Heart left ventricle (tissue), 16 donors: ENCODE measurements around the gene TMED8. TPM values are rescaled to one million over a fixed set of nuclear protein-coding genes. Genes with fewer than 3 reads are reported as not detected.
A peak's percentile ranks its signal among the peaks of the same experiment; 100 is the strongest.

Experiments used
- ATAC-seq, 4 donors: fragments of 200-7000 bp; cut with Tn5 transposase; one replicate each; pipeline ENCODE4 v1.9.1; 2020 to 2022; ENCODE audit warnings: moderate library complexity in 4 of 4, mild to moderate bottlenecking in 3 of 4, moderate number of reproducible peaks in 1 of 4
- DNase-seq, 5 donors: peaks; one replicate each; pipeline ENCODE4 v3.0.0-alpha.2; 2020
- H3K27ac ChIP-seq, 12 donors: fragments of 200-600 bp; sonication (generic) in 4 of 12; one replicate each; pipeline versions ENCODE4 v1.5.0 to v1.8.0; 2016 to 2022; ENCODE audit warnings: mild to moderate bottlenecking in 2 of 12
- H3K27me3 ChIP-seq, 9 donors: fragments of 200-600 bp; sonication (generic) in 2 of 9; one replicate each; pipeline versions ENCODE4 v1.5.1 to v1.8.0; 2016 to 2022; ENCODE audit warnings: mild to moderate bottlenecking in 3 of 9
- H3K36me3 ChIP-seq, 9 donors: fragments of 200-600 bp; sonication (generic) in 2 of 9; one replicate each; pipeline versions ENCODE4 v1.5.0 to v1.8.0; 2018 to 2022; ENCODE audit warnings: mild to moderate bottlenecking in 2 of 9
- H3K4me1 ChIP-seq, 12 donors: fragments of 200-600 bp; sonication (generic) in 4 of 12; one replicate each; pipeline versions ENCODE4 v1.5.0 to v1.8.0; 2016 to 2022; ENCODE audit warnings: mild to moderate bottlenecking in 3 of 12
- H3K4me3 ChIP-seq, 12 donors: fragments of 200-600 bp; sonication (generic) in 4 of 12; one replicate each; pipeline versions ENCODE4 v1.5.0 to v1.8.0; 2017 to 2022; ENCODE audit warnings: mild to moderate bottlenecking in 9 of 12, moderate library complexity in 4 of 12
- H3K9me3 ChIP-seq, 12 donors: fragments of 200-600 bp; sonication (generic) in 4 of 12; one replicate each; pipeline versions ENCODE4 v1.5.0 to v1.8.0; 2016 to 2022; ENCODE audit warnings: mild to moderate bottlenecking in 1 of 12
- POLR2A ChIP-seq, 2 donors: fragments of 450-650 bp; IDR thresholded peaks; one replicate each; pipeline ENCODE4 v1.6.1; 2017; ENCODE audit warnings: antibody characterized with exemption in 2 of 2, mild to moderate bottlenecking in 2 of 2, moderate library complexity in 2 of 2
- WGBS, 4 donors: extraction: QIAGEN DNeasy Blood & Tissue Kit in 2 of 4; methylation state at CpG; one replicate each; pipeline versions ENCODE4 v1.1.5 to v1.1.7; 2013 to 2018; 5-methylcytosine and 5-hydroxymethylcytosine counted together
- intact Hi-C, 10 donors: fragments of 100-400 bp; cut with DNase I; formaldehyde crosslinking; loops; one replicate each; pipeline versions ENCODE4 v1.11.1 to v1.14.2; 2022
- long read RNA-seq, 3 donors: library from polyadenylated mRNA; unstranded; transcript quantifications; one replicate each; pipeline ENCODE4 v2.0.0, GENCODE V29; 2020 to 2021
- polyA plus RNA-seq, 2 donors: library from polyadenylated mRNA; stranded (reverse); fragments of 200-250 nt; gene quantifications; one replicate each; pipeline ENCODE4 v1.2.3, GENCODE V29; 2013
- total RNA-seq, 9 donors: library from RNA; depleted of rRNA in 2 of 9; stranded (reverse); fragments of >200 nt in 2 of 9; fragmentation: NEBNext Ultra II Directional in 3 of 9; extraction: Animal tissue kit (Norgen Biotek cat#: 25700) in 3 of 9; gene quantifications; one replicate each; pipeline versions ENCODE4 v1.1.0 to v1.2.4, GENCODE V29; 2016 to 2023
- TF ChIP-seq, protein P1 (sequence below), 12 donors: fragments of 200-600 bp; sonication (generic) in 4 of 12; IDR thresholded peaks; one replicate each; pipeline versions ENCODE4 v1.5.0 to v1.8.0; 2018 to 2022; ENCODE audit warnings: antibody characterized with exemption in 12 of 12, mild to moderate bottlenecking in 5 of 12
- donor health status: ischemic (EF 13 %, LVEDD 7.1; RV severe dilation, severe dysfunction).
- donor health status: healthy with polysubstance abuse.
- donor health status: DM: no; HTN: yes; CAD: no.
- donor health status: DM: no; HTN: no; CAD: no.
- donor health status: ischemic (EF 25% LVEDD 6.9; RV normal size, moderate dysfunction).
- donor health status: ischemic (EF 25% LVEDD 5.7; RV mildly dilated, moderate dysfunction).
- donor health status: healthy.
- donor health status: DM: yes; HTN: yes; CAD: no.
- donor health status: ischemic (EF 35%, LVEDD 5.7; RV mildly dilated, moderate dysfunction).
- donor health status: nonischemic (EF 11% LVEDD 7.7; RV severe dilation, severe dysfunction).
- donor health status: DM: yes; HTN: yes; CAD: no.
- donor health status: PGD.
- donor health status: ischemic (EF 29% LVEDD 5.4; RV normal size, mild dysfunction).
- donor health status: nonischemic (EF 23%, LVEDD 6.1; RV moderate dilation, normal function).

TMED8 gene, protein sequence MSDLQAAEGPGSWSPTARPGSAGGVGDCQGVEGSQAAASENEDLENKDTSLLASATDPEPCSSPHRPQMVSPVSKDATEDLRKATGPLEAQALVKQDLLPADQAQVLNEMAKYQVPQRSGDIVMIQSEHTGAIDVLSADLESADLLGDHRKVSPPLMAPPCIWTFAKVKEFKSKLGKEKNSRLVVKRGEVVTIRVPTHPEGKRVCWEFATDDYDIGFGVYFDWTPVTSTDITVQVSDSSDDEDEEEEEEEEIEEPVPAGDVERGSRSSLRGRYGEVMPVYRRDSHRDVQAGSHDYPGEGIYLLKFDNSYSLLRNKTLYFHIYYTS
- 1 to 10 TPM; 5.2 to 9.5 (median 7.8) TPM for total RNA-seq
- polyA plus RNA-seq: 1 to 10 TPM; 1.5 to 5.0 TPM
- long read RNA-seq, donor 1, partial matches to known transcripts: 0 of 3 reads
- long read RNA-seq, donor 1, other reads (novel, unspliced or antisense): 3 of 3 reads
- long read RNA-seq, donor 2, full-length matches to known transcripts: 1 of 8 reads
- long read RNA-seq, donor 2, partial matches to known transcripts: 0 of 8 reads
- long read RNA-seq, donor 2, other reads (novel, unspliced or antisense): 7 of 8 reads
- long read RNA-seq, donor 3, full-length matches to known transcripts: 1 of 5 reads
- long read RNA-seq, donor 3, partial matches to known transcripts: 0 of 5 reads
- long read RNA-seq, donor 3, other reads (novel, unspliced or antisense): 4 of 5 reads

DNA sequence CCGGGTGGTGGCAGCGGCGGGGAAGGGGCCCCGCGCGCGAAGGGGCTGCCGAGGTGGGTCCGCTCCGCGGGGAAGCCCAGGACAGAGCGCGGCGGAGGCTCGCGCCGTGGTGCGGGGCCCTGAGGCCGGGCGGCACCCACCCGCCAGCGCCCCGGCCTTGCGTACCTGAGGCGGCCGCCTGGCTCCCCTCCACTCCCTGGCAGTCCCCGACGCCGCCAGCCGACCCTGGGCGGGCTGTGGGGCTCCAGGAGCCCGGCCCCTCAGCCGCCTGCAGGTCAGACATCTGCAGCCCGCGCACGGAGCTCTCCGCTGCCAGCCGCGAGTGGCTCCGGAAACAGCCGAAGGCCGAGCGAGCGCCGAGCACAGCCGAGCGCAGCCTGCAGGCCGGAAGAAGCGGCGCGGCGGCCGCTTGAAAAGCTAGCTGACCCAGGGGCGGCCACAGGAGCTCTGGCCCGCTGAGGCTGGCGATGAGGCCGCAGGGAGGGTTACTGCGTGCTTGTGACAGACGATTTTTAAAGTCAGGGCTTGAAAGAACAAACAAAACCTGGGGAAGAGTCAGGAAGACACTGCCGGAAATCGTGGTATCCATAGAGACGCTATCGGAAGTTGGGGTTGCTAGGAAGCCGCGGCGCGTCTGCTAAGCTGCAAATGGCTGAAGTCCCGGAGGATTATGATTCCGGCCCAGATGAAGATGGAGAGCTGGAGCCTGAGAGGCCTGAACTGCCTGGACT is at the start of gene TMED8, which contains the start of gene SAMD15:
TSS of gene TMED8 (minus strand) at position 324 of the 731 bp plus-strand sequence. CDS start at position 283, 41 bp downstream.
TSS of gene SAMD15 (plus strand) at position 609 of the 731 bp plus-strand sequence. CDS start at position 649, 40 bp downstream.
- Histone ChIP-seq H3K9me3 (no peaks in the 10 kb centered on the region), H3K4me3 (peak within 1 kb of the TSS; percentile 69 to 88 (median 82)), H3K27me3 (no peaks in the 10 kb centered on the region), H3K4me1 (peaks cover 0 to 31% (median 14%) of the 10 kb centered on the region in 12 donors), H3K36me3 (no peaks in the 10 kb centered on the region), H3K27ac (peak within 1 kb of the TSS; percentile 41 to 89 (median 83))
- peak; percentile 87 to 99 (median 99) for ATAC-seq
- peak; percentile 81 to 93 (median 87) for DNase-seq
- intact Hi-C loops: loop anchor here in 6 of 10 donors (2.0 to 5.0 kb wide), 4 partner anchors 55 to 82 kb away; partner anchors contain the start of genes AHSA1 (in 5 of the 6), GSTZ1 (in 5 of the 6), POMT2 (in 5 of the 6) and VIPAS39 (in 3 of the 6)
- peak in 1 of 2 donors; percentile 44 for TF ChIP-seq POLR2A (IDR thresholded peaks at IDR 0.05)
- TF ChIP-seq, protein P1, sequence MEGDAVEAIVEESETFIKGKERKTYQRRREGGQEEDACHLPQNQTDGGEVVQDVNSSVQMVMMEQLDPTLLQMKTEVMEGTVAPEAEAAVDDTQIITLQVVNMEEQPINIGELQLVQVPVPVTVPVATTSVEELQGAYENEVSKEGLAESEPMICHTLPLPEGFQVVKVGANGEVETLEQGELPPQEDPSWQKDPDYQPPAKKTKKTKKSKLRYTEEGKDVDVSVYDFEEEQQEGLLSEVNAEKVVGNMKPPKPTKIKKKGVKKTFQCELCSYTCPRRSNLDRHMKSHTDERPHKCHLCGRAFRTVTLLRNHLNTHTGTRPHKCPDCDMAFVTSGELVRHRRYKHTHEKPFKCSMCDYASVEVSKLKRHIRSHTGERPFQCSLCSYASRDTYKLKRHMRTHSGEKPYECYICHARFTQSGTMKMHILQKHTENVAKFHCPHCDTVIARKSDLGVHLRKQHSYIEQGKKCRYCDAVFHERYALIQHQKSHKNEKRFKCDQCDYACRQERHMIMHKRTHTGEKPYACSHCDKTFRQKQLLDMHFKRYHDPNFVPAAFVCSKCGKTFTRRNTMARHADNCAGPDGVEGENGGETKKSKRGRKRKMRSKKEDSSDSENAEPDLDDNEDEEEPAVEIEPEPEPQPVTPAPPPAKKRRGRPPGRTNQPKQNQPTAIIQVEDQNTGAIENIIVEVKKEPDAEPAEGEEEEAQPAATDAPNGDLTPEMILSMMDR (IDR thresholded peaks at IDR 0.05): peak in 9 of 12 donors; percentile 21 to 55 (median 35)
- WGBS, 4 donors: 0% methylated on average over 34 to 69 of the region's 69 CpGs

DNA sequence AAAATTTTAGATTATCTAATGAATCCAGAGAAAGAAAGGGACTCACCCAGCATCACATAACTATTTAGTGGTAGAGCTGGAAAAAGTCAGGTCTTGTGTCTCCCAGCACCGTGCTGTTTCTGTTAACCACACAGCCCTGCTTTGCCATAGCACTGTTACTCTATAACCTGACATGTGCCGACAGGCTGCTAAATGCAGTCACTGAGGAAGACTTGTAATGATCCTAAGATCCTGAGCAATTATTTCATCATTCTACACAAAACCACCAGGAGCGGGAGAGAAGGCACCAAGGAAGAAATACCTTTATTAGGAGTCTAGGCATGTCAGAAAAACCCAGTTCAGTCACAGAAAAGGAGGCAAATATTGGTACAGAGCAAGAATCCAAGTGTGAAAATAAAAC is 49.5 kb upstream of the TMED8 start:
- Histone ChIP-seq H3K4me3 (no peak overlapping the region), H3K9me3 (no peaks in the 10 kb centered on the region), H3K4me1 (no peaks in the 10 kb centered on the region), H3K27me3 (no peaks in the 10 kb centered on the region), H3K36me3 (peaks cover 2 to 100% (median 96%) of the 10 kb centered on the region in 9 donors), H3K27ac (no peak overlapping the region)
- DNase-seq (no peak), ATAC-seq (no peak)
- WGBS, 4 donors: 89 to 100% (median 96%) methylated on average over 3 of the region's 3 CpGs
- TF ChIP-seq POLR2A (IDR thresholded peaks at IDR 0.05): no peak
- TF ChIP-seq, protein P1 (IDR thresholded peaks at IDR 0.05): no peak
- intact Hi-C loops: no loop called here

DNA sequence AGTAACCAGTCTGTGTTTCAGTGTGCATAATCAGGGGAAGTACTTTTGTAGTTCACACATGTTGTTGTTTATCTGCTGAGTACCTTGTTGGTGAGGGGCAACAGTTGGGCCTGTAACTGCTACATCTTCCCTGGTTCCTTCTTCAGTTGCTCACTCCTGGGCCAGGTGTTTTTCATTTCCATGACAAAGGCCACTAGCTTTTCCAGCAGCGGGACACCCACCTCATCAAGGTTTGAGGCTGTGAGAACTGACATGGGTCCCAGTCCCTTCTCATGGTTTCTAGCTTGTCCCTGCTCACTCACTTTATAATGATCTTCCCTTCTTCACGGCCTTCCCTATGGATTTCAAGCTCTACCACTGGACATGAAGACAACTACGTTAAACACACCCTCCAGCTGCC is 48.0 kb upstream of the TMED8 start:
- Histone ChIP-seq H3K27ac (no peak overlapping the region), H3K9me3 (peaks cover 0 to 13% (median 4%) of the 10 kb centered on the region in 12 donors), H3K4me1 (no peaks in the 10 kb centered on the region), H3K36me3 (peaks cover 2 to 91% (median 81%) of the 10 kb centered on the region in 9 donors), H3K27me3 (no peaks in the 10 kb centered on the region), H3K4me3 (no peak overlapping the region)
- WGBS, 4 donors: 89 to 93% (median 92%) methylated on average over 3 of the region's 3 CpGs
- intact Hi-C loops: no loop called here
- no peak for DNase-seq
- ATAC-seq: no peak
- no peak for TF ChIP-seq POLR2A (IDR thresholded peaks at IDR 0.05)
- TF ChIP-seq, protein P1 (IDR thresholded peaks at IDR 0.05): no peak
